HepG2 (cell line): Measurements from ENCODE around the gene PALMD. TPM values are rescaled to one million over a fixed set of nuclear protein-coding genes. Genes with fewer than 3 reads are reported as not detected.

Experiments
- ARID5B ChIP-seq: IDR thresholded peaks from 2 replicates; pipeline ENCODE4 v1.4.0; 2020; ENCODE audit warnings: mild to moderate bottlenecking, missing genetic modification reagents
- BRCA1 ChIP-seq: sonication (generic); formaldehyde crosslinking; IDR thresholded peaks from 2 replicates; pipeline ENCODE4 v1.4.0; 2020; ENCODE audit warnings: missing genetic modification reagents
- HNF4A ChIP-seq: sonication (generic); formaldehyde crosslinking; IDR thresholded peaks from 2 replicates; pipeline ENCODE4 v1.4.0; 2020; ENCODE audit warnings: missing genetic modification reagents
- KDM5A ChIP-seq: fragments of 200-600 bp; sonication (generic); IDR thresholded peaks from 2 replicates; pipeline ENCODE4 v1.7.0; 2018; ENCODE audit warnings: antibody characterized with exemption, mild to moderate bottlenecking, low read length, borderline replicate concordance
- MXD1 ChIP-seq: sonication (generic); formaldehyde crosslinking; IDR thresholded peaks from 2 replicates; pipeline ENCODE4 v1.4.0; 2020; ENCODE audit warnings: mild to moderate bottlenecking, missing genetic modification reagents
- NONO ChIP-seq, 2 experiments: fragments of 450-650 bp in 1 of 2; sonication (generic) in 1 of 2; formaldehyde crosslinking in 1 of 2; IDR thresholded peaks in 1 of 2; conservative IDR thresholded peaks in 1 of 2; 2 replicates each; pipeline versions ENCODE4 v1.6.1 to v1.8.0; 2017 to 2022; ENCODE audit warnings: mild to moderate bottlenecking in 1 of 2, missing genetic modification reagents in 1 of 2, moderate library complexity in 1 of 2
- PITX1 ChIP-seq: sonication (generic); formaldehyde crosslinking; IDR thresholded peaks from 2 replicates; pipeline ENCODE4 v1.5.1; 2020; ENCODE audit warnings: mild to moderate bottlenecking, missing genetic modification reagents
- SIX4 ChIP-seq: sonication (generic); formaldehyde crosslinking; IDR thresholded peaks from 2 replicates; pipeline ENCODE4 v1.4.0; 2020; ENCODE audit warnings: missing genetic modification reagents
- TSC22D2 ChIP-seq: sonication (generic); formaldehyde crosslinking; IDR thresholded peaks from 2 replicates; pipeline ENCODE4 v1.5.1; 2020; ENCODE audit warnings: missing genetic modification reagents, mild to moderate bottlenecking, borderline replicate concordance
- ZNF451 ChIP-seq: sonication (generic); formaldehyde crosslinking; IDR thresholded peaks from 2 replicates; pipeline ENCODE4 v1.5.0; 2020; ENCODE audit warnings: mild to moderate bottlenecking, missing genetic modification reagents
- ZNF552 ChIP-seq: sonication (generic); formaldehyde crosslinking; IDR thresholded peaks from 2 replicates; pipeline ENCODE4 v1.9.0; 2022; ENCODE audit warnings: missing genetic modification reagents, mild to moderate bottlenecking, borderline replicate concordance
- ZNF570 ChIP-seq: sonication (generic); formaldehyde crosslinking; IDR thresholded peaks from 2 replicates; pipeline ENCODE4 v1.4.0; 2020; ENCODE audit warnings: mild to moderate bottlenecking, missing genetic modification reagents, borderline replicate concordance
- ZNF572 ChIP-seq: sonication (generic); formaldehyde crosslinking; IDR thresholded peaks from 2 replicates; pipeline ENCODE4 v1.5.1; 2020; ENCODE audit warnings: mild to moderate bottlenecking, missing genetic modification reagents
- ZNF703 ChIP-seq: sonication (generic); formaldehyde crosslinking; IDR thresholded peaks from 2 replicates; pipeline ENCODE4 v1.5.1; 2020; ENCODE audit warnings: missing genetic modification reagents, mild to moderate bottlenecking, moderate library complexity, borderline replicate concordance
- polyA plus RNA-seq, 8 experiments: library from polyadenylated mRNA; depleted of rRNA in 3 of 8; stranded (reverse) in 7 of 8; unstranded in 1 of 8; fragments of >200 nt; fragmentation: Illumina TruSeq in 4 of 8; extraction: Trizol in 4 of 8; gene quantifications; 2 replicates each; pipeline versions ENCODE4 v1.2.1 to v1.2.3, GENCODE V29; 2011 to 2016; ENCODE audit warnings: low read depth in 4 of 8, missing spikeins in 1 of 8, mixed read lengths in 1 of 8; ENCODE audit not compliant: insufficient read depth in 1 of 8
- total RNA-seq, 5 experiments: library from RNA; depleted of rRNA; stranded (reverse); fragments of >200 nt; fragmentation: Illumina TruSeq; extraction: Trizol; gene quantifications; 2 replicates each; pipeline ENCODE4 v1.2.3, GENCODE V29; 2016; ENCODE audit warnings: low read depth in 1 of 5
- TF ChIP-seq, protein P1 (sequence below): sonication (generic); formaldehyde crosslinking; IDR thresholded peaks from 2 replicates; pipeline ENCODE4 v1.5.0; 2020; ENCODE audit warnings: missing genetic modification reagents
- TF ChIP-seq, protein P2 (sequence below): IDR thresholded peaks from 2 replicates; pipeline ENCODE4 v1.6.1; 2012; ENCODE audit warnings: low read depth, low read length, improper control_type of control experiment

PALMD gene
- total and polyA plus RNA-seq, 2 of the 13 experiments (the other 11 are each of a cell fraction or from before 2014, with no cell fraction given), result 5.5 to 31.1 TPM

DNA sequence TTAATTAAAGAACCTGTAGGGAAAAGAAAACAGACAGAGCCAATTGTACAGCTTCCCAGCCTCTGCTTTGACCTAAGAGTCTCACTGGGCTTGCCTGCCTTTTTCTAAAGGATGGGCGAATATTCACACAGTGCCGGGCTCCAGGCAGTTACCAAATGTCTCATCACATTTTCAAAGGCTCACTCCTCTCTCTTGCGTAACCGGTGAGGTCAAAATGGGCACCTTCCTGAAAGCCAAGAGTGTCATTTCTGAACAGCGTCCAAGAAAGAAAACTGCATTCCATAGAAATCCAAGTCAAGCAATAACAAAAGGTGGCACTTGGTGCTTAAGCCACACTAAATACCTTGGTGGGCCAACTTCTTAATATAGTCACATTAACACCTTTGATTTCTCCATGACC, 710 bp upstream of the PALMD start (continued):
- peak; percentile 63 for TF ChIP-seq ARID5B (CRISPR knock-in tag)
- TF ChIP-seq MXD1 (CRISPR knock-in tag), result no peak
- no peak for TF ChIP-seq BRCA1 (CRISPR knock-in tag)
- TF ChIP-seq KDM5A, result no peak
- TF ChIP-seq ZNF703 (CRISPR knock-in tag), result no peak
- TF ChIP-seq ZNF572 (CRISPR knock-in tag), result no peak
- TF ChIP-seq HNF4A (CRISPR knock-in tag), result peak; percentile 38
- TF ChIP-seq NONO (IDR thresholded peaks at IDR 0.05), result no peak
- TF ChIP-seq NONO (CRISPR knock-in tag; conservative IDR thresholded peaks at IDR 0.05), result no peak
- TF ChIP-seq SIX4 (CRISPR knock-in tag), result no peak
- TF ChIP-seq, protein P1, sequence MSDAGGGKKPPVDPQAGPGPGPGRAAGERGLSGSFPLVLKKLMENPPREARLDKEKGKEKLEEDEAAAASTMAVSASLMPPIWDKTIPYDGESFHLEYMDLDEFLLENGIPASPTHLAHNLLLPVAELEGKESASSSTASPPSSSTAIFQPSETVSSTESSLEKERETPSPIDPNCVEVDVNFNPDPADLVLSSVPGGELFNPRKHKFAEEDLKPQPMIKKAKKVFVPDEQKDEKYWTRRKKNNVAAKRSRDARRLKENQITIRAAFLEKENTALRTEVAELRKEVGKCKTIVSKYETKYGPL (CRISPR knock-in tag), result peak; percentile 63; the same call in 1 of the 2 replicates
- TF ChIP-seq ZNF552 (CRISPR knock-in tag), result no peak
- TF ChIP-seq TSC22D2 (CRISPR knock-in tag), result no peak
- TF ChIP-seq, protein P2, sequence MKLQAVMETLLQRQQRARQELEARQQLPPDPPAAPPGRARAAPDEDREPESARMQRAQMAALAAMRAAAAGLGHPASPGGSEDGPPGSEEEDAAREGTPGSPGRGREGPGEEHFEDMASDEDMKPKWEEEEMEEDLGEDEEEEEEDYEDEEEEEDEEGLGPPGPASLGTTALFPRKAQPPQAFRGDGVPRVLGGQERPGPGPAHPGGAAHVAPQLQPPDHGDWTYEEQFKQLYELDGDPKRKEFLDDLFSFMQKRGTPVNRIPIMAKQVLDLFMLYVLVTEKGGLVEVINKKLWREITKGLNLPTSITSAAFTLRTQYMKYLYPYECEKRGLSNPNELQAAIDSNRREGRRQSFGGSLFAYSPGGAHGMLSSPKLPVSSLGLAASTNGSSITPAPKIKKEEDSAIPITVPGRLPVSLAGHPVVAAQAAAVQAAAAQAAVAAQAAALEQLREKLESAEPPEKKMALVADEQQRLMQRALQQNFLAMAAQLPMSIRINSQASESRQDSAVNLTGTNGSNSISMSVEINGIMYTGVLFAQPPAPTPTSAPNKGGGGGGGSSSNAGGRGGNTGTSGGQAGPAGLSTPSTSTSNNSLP, result no peak
- no peak for TF ChIP-seq PITX1 (CRISPR knock-in tag)
- no peak for TF ChIP-seq ZNF570 (CRISPR knock-in tag)
- TF ChIP-seq ZNF451, result no peak
